ENCODE data around the gene EGLN1.
A peak's percentile ranks its signal among the peaks of the same experiment; 100 is the strongest.

Gene EGLN1

GRCh38 chr1:231383159-231383860 lies 38.8 kb downstream of the EGLN1 start:
- Histone ChIP-seq H3K36me3 (ENCODE audit: control insufficient read depth in 2 of 2, insufficient read depth in 1 of 2, low read length in 2 of 2) (no peaks in the 10 kb centered on the region), H3K4me3 (ENCODE audit: low read depth, low read length) (no peak overlapping the region), H3K4me1 (ENCODE audit: control insufficient read depth, insufficient read depth, low read length) (no peaks in the 10 kb centered on the region), H3K27ac (ENCODE audit: extremely low read depth, low read depth, low read length) (no peak overlapping the region), H3K9me3 (ENCODE audit: control insufficient read depth, insufficient read depth, low read depth, low read length) (no peaks in the 10 kb centered on the region)
- ChIA-PET POLR2A (interaction anchor here (0.6 to 0.7 kb wide), 3 partner anchors 9 to 113 kb away, joined by 3 to 6 read pairs (median 3); no protein-coding TSS in a partner anchor), CTCF (interaction anchor here (0.6 to 0.9 kb wide), 2 partner anchors 11 to 222 kb away, joined by 3 to 4 read pairs; no protein-coding TSS in a partner anchor)
- TF ChIP-seq FEZF1 (tag by site-specific recombination; IDR thresholded peaks at IDR 0.05) (peak; percentile 78; the same call in 1 of the 2 replicates), SP7 (tag by site-specific recombination; IDR thresholded peaks at IDR 0.05) (peak; percentile 72), ZBTB17 (tag by site-specific recombination; IDR thresholded peaks at IDR 0.05) (no peak), ZNF366 (tag by site-specific recombination; conservative IDR thresholded peaks at IDR 0.05) (0 out of 2 replicates have a peak, but pooled peaks have one; percentile 17), ZNF423 (tag by site-specific recombination; IDR thresholded peaks at IDR 0.05) (0 out of 2 replicates have a peak, but pooled peaks have one; percentile 20), KLF8 (tag by site-specific recombination; IDR thresholded peaks at IDR 0.05) (no peak), OSR2 (tag by site-specific recombination; IDR thresholded peaks at IDR 0.05) (peak; percentile 72), ZNF621 (tag by site-specific recombination; IDR thresholded peaks at IDR 0.05) (no peak), ZNF596 (tag by site-specific recombination; IDR thresholded peaks at IDR 0.05) (peak; percentile 24; the same call in 1 of the 2 replicates), ZNF664 (tag by site-specific recombination; IDR thresholded peaks at IDR 0.05) (peak; percentile 89), ZBTB48 (tag by site-specific recombination; IDR thresholded peaks at IDR 0.05) (no peak), ZNF433 (tag by site-specific recombination; IDR thresholded peaks at IDR 0.05; ENCODE audit: low read depth) (no peak), ZNF174 (tag by site-specific recombination; IDR thresholded peaks at IDR 0.05) (no peak), ZBTB8A (tag by site-specific recombination; IDR thresholded peaks at IDR 0.05) (no peak), ZNF600 (tag by site-specific recombination; IDR thresholded peaks at IDR 0.05) (peak; percentile 59; the same call in 1 of the 2 replicates), ZNF335 (tag by site-specific recombination; conservative IDR thresholded peaks at IDR 0.05) (0 out of 2 replicates have a peak, but pooled peaks have one; percentile 39), ZNF561 (tag by site-specific recombination; IDR thresholded peaks at IDR 0.05; ENCODE audit: borderline replicate concordance) (peak; percentile 32; the same call in 1 of the 2 replicates), MZF1 (tag by site-specific recombination; IDR thresholded peaks at IDR 0.05; ENCODE audit: borderline replicate concordance) (peak; percentile 96; the same call in 1 of the 2 replicates), ZSCAN30 (tag by site-specific recombination; IDR thresholded peaks at IDR 0.05) (peak; percentile 99), SCRT1 (tag by site-specific recombination; IDR thresholded peaks at IDR 0.05; ENCODE audit: borderline replicate concordance) (0 out of 2 replicates have a peak, but pooled peaks have one; percentile 30), PRDM6 (tag by site-specific recombination; IDR thresholded peaks at IDR 0.05) (peak; percentile 86), PRDM1 (tag by site-specific recombination; IDR thresholded peaks at IDR 0.05) (no peak; the same call in 1 of the 2 replicates), ZBTB44 (tag by site-specific recombination; IDR thresholded peaks at IDR 0.05) (peak; percentile 28; the same call in 1 of the 2 replicates), ZNF223 (tag by site-specific recombination; IDR thresholded peaks at IDR 0.05) (no peak)
